Measurements from ENCODE around the gene HOXA3. TPM values are rescaled to one million over a fixed set of nuclear protein-coding genes. Genes with fewer than 3 reads are reported as not detected.

HOXA3 gene
- polyA plus RNA-seq, 5 donors: 33.5 to 53.1 (median 39.9) TPM

- DNase-seq: peak in 1 of 2 donors; percentile 38
These were observed 35.2 kb downstream of the HOXA3 start for GRCh38 chr7:27116962-27117886.

- peak in 1 of 2 donors; percentile 45 for DNase-seq
These were observed 36.1 kb downstream of the HOXA3 start for GRCh38 chr7:27116031-27116961.

GRCh38 chr7:27115221-27116026, 37.0 kb downstream of the HOXA3 start:
- DNase-seq: no peak

- DNase-seq: no peak
These were observed 37.5 kb downstream of the HOXA3 start for GRCh38 chr7:27114881-27115220.

- DNase-seq: no peak
These were observed 38.2 kb downstream of the HOXA3 start for GRCh38 chr7:27113991-27114769.

- DNase-seq: no peak
These were observed 39.1 kb downstream of the HOXA3 start for GRCh38 chr7:27112955-27113949.

- no peak for DNase-seq
These were observed 40.0 kb downstream of the HOXA3 start for GRCh38 chr7:27112361-27112760.

GRCh38 chr7:27111751-27112277, 40.6 kb downstream of the HOXA3 start:
- DNase-seq: no peak

- DNase-seq: no peak
These were observed 41.2 kb downstream of the HOXA3 start for GRCh38 chr7:27111042-27111750.

- peak in 1 of 2 donors; percentile 81 for DNase-seq
These were observed 42.0 kb downstream of the HOXA3 start for GRCh38 chr7:27110186-27111031.

- DNase-seq: no peak
These were observed 42.8 kb downstream of the HOXA3 start for GRCh38 chr7:27109466-27110185.

- peak; percentile 76 to 78 for DNase-seq
These were observed 43.8 kb downstream of the HOXA3 start for GRCh38 chr7:27108390-27109127.

- DNase-seq: peak in 1 of 2 donors; percentile 53
These were observed 44.7 kb downstream of the HOXA3 start for GRCh38 chr7:27107391-27108381.

GRCh38 chr7:27106901-27107240, 45.5 kb downstream of the HOXA3 start:
- DNase-seq: no peak
